GM23338 (cell line): ENCODE results near the gene SYNE1. TPM values are rescaled to one million over a fixed set of nuclear protein-coding genes. Genes with fewer than 3 reads are reported as not detected.
A peak's percentile ranks its signal among the peaks of the same experiment; 100 is the strongest.

Experiments used
- ATAC-seq: fragments of 200-7000 bp; cut with Tn5 transposase; 3 replicates; pipeline ENCODE4 v1.9.1; 2020
- DNase-seq: peaks from one replicate; pipeline ENCODE4 v3.0.0-alpha.2; 2015; ENCODE audit warnings: low spot score
- H2AFZ ChIP-seq: fragments of 200-600 bp; sonication (generic); 2 replicates; pipeline ENCODE4 v1.8.0; 2016; ENCODE audit warnings: antibody characterized with exemption, mild to moderate bottlenecking, moderate library complexity
- H3F3A ChIP-seq: fragments of 200-600 bp; sonication (generic); replicated peaks from 2 replicates; pipeline ENCODE4 v1.8.0; 2017; ENCODE audit warnings: antibody characterized with exemption, mixed run types, low read depth
- H3K27ac ChIP-seq: fragments of 200-600 bp; sonication (generic); 2 replicates; pipeline ENCODE4 v1.6.1; 2016; ENCODE audit warnings: low read depth
- H3K27me3 ChIP-seq: fragments of 200-600 bp; sonication (generic); 2 replicates; pipeline ENCODE4 v1.8.0; 2016; ENCODE audit warnings: mild to moderate bottlenecking, mixed run types, moderate library complexity; ENCODE audit not compliant: insufficient read depth
- H3K36me3 ChIP-seq: fragments of 200-600 bp; sonication (generic); 2 replicates; pipeline ENCODE4 v1.8.0; 2016; ENCODE audit warnings: mild to moderate bottlenecking; ENCODE audit not compliant: insufficient read depth
- H3K4me1 ChIP-seq: fragments of 200-600 bp; sonication (generic); 2 replicates; pipeline ENCODE4 v1.8.0; 2016; ENCODE audit warnings: mild to moderate bottlenecking, moderate library complexity; ENCODE audit not compliant: insufficient read depth
- H3K4me2 ChIP-seq: fragments of 200-600 bp; sonication (generic); 2 replicates; pipeline ENCODE4 v1.7.1; 2017; ENCODE audit warnings: mixed run types
- H3K4me3 ChIP-seq: fragments of 200-600 bp; sonication (generic); 2 replicates; pipeline ENCODE4 v1.6.1; 2016; ENCODE audit warnings: mixed run types
- H3K79me2 ChIP-seq: fragments of 200-600 bp; sonication (generic); replicated peaks from 2 replicates; pipeline ENCODE4 v1.8.0; 2017; ENCODE audit warnings: mild to moderate bottlenecking; ENCODE audit not compliant: insufficient read depth
- H3K9me2 ChIP-seq: fragments of 200-600 bp; sonication (generic); 2 replicates; pipeline ENCODE4 v1.8.0; 2017; ENCODE audit not compliant: insufficient read depth
- H4K20me1 ChIP-seq: fragments of 200-600 bp; sonication (generic); replicated peaks from 2 replicates; pipeline ENCODE4 v1.8.0; 2017; ENCODE audit warnings: mild to moderate bottlenecking; ENCODE audit not compliant: insufficient read depth
- H3K27ac Mint-ChIP-seq: 2 replicates; pipeline ENCODE4 v1.8.0; 2020; ENCODE audit warnings: inconsistent platforms, mild to moderate bottlenecking, moderate library complexity, mixed read lengths
- H3K27me3 Mint-ChIP-seq: 3 replicates; pipeline ENCODE4 v1.8.0; 2022; ENCODE audit warnings: low read depth, mild to moderate bottlenecking, moderate library complexity, mixed read lengths, inconsistent platforms; ENCODE audit not compliant: insufficient read depth, poor library complexity
- H3K36me3 Mint-ChIP-seq: 3 replicates; pipeline ENCODE4 v1.8.0; 2021; ENCODE audit warnings: low read depth, mild to moderate bottlenecking, inconsistent platforms, moderate library complexity, mixed read lengths
- H3K4me1 Mint-ChIP-seq: 3 replicates; pipeline ENCODE4 v1.8.0; 2020; ENCODE audit warnings: mild to moderate bottlenecking, inconsistent platforms, mixed read lengths
- H3K4me3 Mint-ChIP-seq: 3 replicates; pipeline ENCODE4 v1.8.0; 2021; ENCODE audit warnings: moderate library complexity, mild to moderate bottlenecking, inconsistent platforms, mixed read lengths
- H3K9me3 Mint-ChIP-seq: 3 replicates; pipeline ENCODE4 v1.8.0; 2020; ENCODE audit warnings: moderate library complexity, mild to moderate bottlenecking, inconsistent platforms, mixed read lengths
- CTCF ChIP-seq, 2 experiments: fragments of 200-600 bp in 1 of 2; sonication (generic) in 1 of 2; conservative IDR thresholded peaks; 2 replicates each; pipeline versions ENCODE4 v1.5.1 to v1.6.1; 2016 to 2017; ENCODE audit warnings: antibody characterized with exemption in 2 of 2, low read depth in 2 of 2, mild to moderate bottlenecking in 2 of 2, moderate library complexity in 1 of 2
- ETS1 ChIP-seq: IDR thresholded peaks from 2 replicates; pipeline ENCODE4 v1.6.1; 2016; ENCODE audit warnings: antibody characterized with exemption
- EZH2phosphoT487 ChIP-seq: fragments of 200-600 bp; sonication (generic); IDR thresholded peaks from one replicate; pipeline ENCODE4 v1.8.1; 2018; ENCODE audit warnings: antibody characterized with exemption; ENCODE audit not compliant: unreplicated experiment
- JUNB ChIP-seq: IDR thresholded peaks from one replicate; pipeline ENCODE4 v1.6.1; 2016; ENCODE audit warnings: antibody characterized with exemption; ENCODE audit not compliant: unreplicated experiment
- POLR2AphosphoS5 ChIP-seq: IDR thresholded peaks from 2 replicates; pipeline ENCODE4 v1.6.1; 2016; ENCODE audit warnings: antibody characterized with exemption, low read depth
- STAT1 ChIP-seq: IDR thresholded peaks from one replicate; pipeline ENCODE4 v1.6.1; 2016; ENCODE audit warnings: antibody characterized with exemption; ENCODE audit not compliant: unreplicated experiment
- ZNF114 ChIP-seq: fragments of 250-450 bp; sonication (Bioruptor Pico); IDR thresholded peaks from 2 replicates; pipeline ENCODE4 v1.5.0; 2020; ENCODE audit warnings: mild to moderate bottlenecking, moderate library complexity
- ZNF331 ChIP-seq: fragments of 250-450 bp; sonication (Bioruptor Pico); IDR thresholded peaks from 2 replicates; pipeline ENCODE4 v1.5.0; 2020; ENCODE audit warnings: low read depth, mild to moderate bottlenecking, moderate library complexity
- ZNF462 ChIP-seq: fragments of 250-450 bp; sonication (Bioruptor Pico); IDR thresholded peaks from 2 replicates; pipeline ENCODE4 v1.5.0; 2020; ENCODE audit warnings: mild to moderate bottlenecking, moderate library complexity
- polyA plus RNA-seq: library from polyadenylated mRNA; unstranded; fragments of >200 nt; fragmentation: Nextera tagmentation; extraction: Ambion mirVana; gene quantifications from 2 replicates; pipeline ENCODE4 v1.2.1, GENCODE V29; 2016
- total RNA-seq: library from RNA; depleted of rRNA; stranded (reverse); fragments of >200 nt; shearing (Covaris generic); gene quantifications from 2 replicates; pipeline ENCODE4 v1.2.3, GENCODE V29; 2014

The SYNE1 gene
- total and polyA plus RNA-seq, 2 experiments from 2014 or later = 3.9 to 13.6 TPM

- TF ChIP-seq ETS1 (no peak), CTCF (conservative IDR thresholded peaks at IDR 0.05; ENCODE audit: low read depth in 2 of 2) (no peak), POLR2AphosphoS5 (no peak), JUNB (no peak)
Observed at GRCh38 chr6:152170702-152171667, 466.2 kb downstream of the SYNE1 start (continued).

GRCh38 chr6:152170313-152170701, 466.9 kb downstream of the SYNE1 start:
- Histone ChIP-seq H3K79me2 (no peaks in the 10 kb centered on the region), H2AFZ (no peak overlapping the region), H3K36me3 (no peaks in the 10 kb centered on the region), H3K27me3 (no peaks in the 10 kb centered on the region), H3K4me2 (no peak overlapping the region), H3F3A (no peaks in the 10 kb centered on the region), H4K20me1 (no peaks in the 10 kb centered on the region), H3K27ac (no peak overlapping the region), H3K4me3 (no peak overlapping the region), H3K9me2 (no peaks in the 10 kb centered on the region; the same call in 1 of the 2 replicates), H3K4me1 (0 out of 2 replicates have a peak, but pooled peaks cover 3% of the 10 kb centered on the region)
- no peak for ATAC-seq
- no peak overlapping the region for H3K27ac Mint-ChIP-seq
- H3K9me3 Mint-ChIP-seq = no peaks in the 10 kb centered on the region
- no peaks in the 10 kb centered on the region for H3K36me3 Mint-ChIP-seq
- TF ChIP-seq JUNB (no peak), ZNF114 (CRISPR knock-in tag) (no peak), ZNF462 (CRISPR knock-in tag) (no peak), STAT1 (no peak), EZH2phosphoT487 (no peak), ZNF331 (CRISPR knock-in tag) (no peak)
- H3K4me1 Mint-ChIP-seq = peaks cover 5% of the 10 kb centered on the region
- peak; percentile 40 for DNase-seq
- H3K4me3 Mint-ChIP-seq = no peak overlapping the region
- H3K27me3 Mint-ChIP-seq = no peaks in the 10 kb centered on the region
